NCI-H1694 treated with DMSO at 0.1 percent for 48 hours (cell line): ENCODE data around the gene CYB5A.

Experiments
- DNase-seq: peaks from one replicate; lab custom pipeline; 2025; lab: John Stamatoyannopoulos, UW

The CYB5A gene

GRCh38 chr18:74215863-74216262 is 75.9 kb downstream of the CYB5A start:
- no peak for DNase-seq

- DNase-seq: no peak
Observed at GRCh38 chr18:74213429-74213828, 78.3 kb downstream of the CYB5A start.

GRCh38 chr18:74204526-74205152 is 87.1 kb downstream of the CYB5A start:
- DNase-seq: no peak

GRCh38 chr18:74203811-74204210 is 88.0 kb downstream of the CYB5A start:
- no peak for DNase-seq
